ENCODE data around the gene RPP21. TPM values are rescaled to one million over a fixed set of nuclear protein-coding genes. Genes with fewer than 3 reads are reported as not detected.

The RPP21 gene
- total RNA-seq, 1 donor from 2014 or later: 29.3 TPM

- intact Hi-C loops (cut with DNase I): no loop called here
- H3K4me1 ChIP-seq: no peaks in the 10 kb centered on the region
- no peaks in the 10 kb centered on the region for H3K9me3 ChIP-seq
- no peak overlapping the region for H3K27ac ChIP-seq
- H3K36me3 ChIP-seq: peaks cover 45% of the 10 kb centered on the region
- no peak for TF ChIP-seq CTCF (IDR thresholded peaks at IDR 0.05)
- no peaks in the 10 kb centered on the region for H3K27me3 ChIP-seq
- no peak overlapping the region for H3K4me3 ChIP-seq
- ATAC-seq: no peak
- DNase-seq: no peak
Measured at GRCh38 chr6:30312266-30312665, 32.7 kb upstream of the RPP21 start.

- intact Hi-C loops (cut with DNase I): no loop called here
- ATAC-seq: no peak
Measured at GRCh38 chr6:30312676-30313321, 32.2 kb upstream of the RPP21 start.

GRCh38 chr6:30315156-30315555 lies 29.8 kb upstream of the RPP21 start:
- no peak for TF ChIP-seq CTCF (IDR thresholded peaks at IDR 0.05)
- Histone ChIP-seq H3K27ac (no peak overlapping the region), H3K4me1 (no peaks in the 10 kb centered on the region), H3K9me3 (no peaks in the 10 kb centered on the region), H3K4me3 (no peak overlapping the region), H3K27me3 (no peaks in the 10 kb centered on the region), H3K36me3 (peaks cover 33% of the 10 kb centered on the region)
- intact Hi-C loops (cut with DNase I): no loop called here
- ATAC-seq: no peak
- DNase-seq: no peak

More at GRCh38 chr6:30312676-30313321, 32.2 kb upstream of the RPP21 start:
- H3K4me1 ChIP-seq: no peaks in the 10 kb centered on the region
- no peak for TF ChIP-seq CTCF (IDR thresholded peaks at IDR 0.05)
- no peaks in the 10 kb centered on the region for H3K27me3 ChIP-seq
- DNase-seq: no peak
- no peak overlapping the region for H3K4me3 ChIP-seq
- peaks cover 45% of the 10 kb centered on the region for H3K36me3 ChIP-seq
- H3K27ac ChIP-seq: no peak overlapping the region
- H3K9me3 ChIP-seq: no peaks in the 10 kb centered on the region

- H3K27me3 ChIP-seq: no peaks in the 10 kb centered on the region
- H3K4me1 ChIP-seq: peaks cover 8% of the 10 kb centered on the region
- ATAC-seq: no peak
- no peak for TF ChIP-seq CTCF (IDR thresholded peaks at IDR 0.05)
- H3K4me3 ChIP-seq: no peak overlapping the region
- no peak for DNase-seq
- intact Hi-C loops (cut with DNase I): no loop called here
- H3K9me3 ChIP-seq: no peaks in the 10 kb centered on the region
- no peak overlapping the region for H3K27ac ChIP-seq
- peaks cover 25% of the 10 kb centered on the region for H3K36me3 ChIP-seq
Measured at GRCh38 chr6:30317913-30318589, 26.9 kb upstream of the RPP21 start.

GRCh38 chr6:30319146-30319835 lies 25.7 kb upstream of the RPP21 start:
- Histone ChIP-seq H3K36me3 (peaks cover 13% of the 10 kb centered on the region), H3K27me3 (no peaks in the 10 kb centered on the region), H3K9me3 (no peaks in the 10 kb centered on the region), H3K4me1 (peaks cover 15% of the 10 kb centered on the region), H3K27ac (no peak overlapping the region), H3K4me3 (no peak overlapping the region)
- intact Hi-C loops (cut with DNase I): no loop called here
- ATAC-seq (no peak), DNase-seq (no peak)
- no peak for TF ChIP-seq CTCF (IDR thresholded peaks at IDR 0.05)
